Effector memory CD4-positive, alpha-beta T cell (primary cell): ENCODE results near the gene IL20.
A peak's percentile ranks its signal among the peaks of the same experiment; 100 is the strongest.

ENCODE experiments used
- DNase-seq, 3 donors: peaks; one replicate each; pipeline ENCODE4 v3.0.0-alpha.2; 2020
- H3K27ac ChIP-seq: 2 replicates; pipeline ENCODE4 v1.7.0; 2013; ENCODE audit warnings: mild to moderate bottlenecking, low read length, moderate library complexity; ENCODE audit not compliant: insufficient read depth, poor library complexity, severe bottlenecking
- H3K27me3 ChIP-seq: replicated peaks from 2 replicates; pipeline ENCODE4 v1.7.0; 2013; ENCODE audit warnings: mild to moderate bottlenecking, low read length; ENCODE audit not compliant: insufficient read depth, control insufficient read depth, poor library complexity, severe bottlenecking
- H3K36me3 ChIP-seq: 2 replicates; pipeline ENCODE4 v1.7.0; 2013; ENCODE audit warnings: mild to moderate bottlenecking, low read length, moderate library complexity; ENCODE audit not compliant: control insufficient read depth, insufficient read depth
- H3K4me1 ChIP-seq: 2 replicates; pipeline ENCODE4 v1.7.0; 2013; ENCODE audit warnings: low read length, mild to moderate bottlenecking; ENCODE audit not compliant: control insufficient read depth, insufficient read depth, poor library complexity, severe bottlenecking
- H3K4me3 ChIP-seq: 2 replicates; pipeline ENCODE4 v1.7.0; 2013; ENCODE audit warnings: low read length, low read depth, mild to moderate bottlenecking; ENCODE audit not compliant: insufficient read depth, poor library complexity, severe bottlenecking
- H3K9me3 ChIP-seq: 2 replicates; pipeline ENCODE4 v1.7.0; 2013; ENCODE audit warnings: mild to moderate bottlenecking, low read length, moderate library complexity; ENCODE audit not compliant: control insufficient read depth
- total RNA-seq, 3 donors: gene quantifications; one replicate each; lab custom pipeline; 2026; lab: John Stamatoyannopoulos, UW

IL20 gene
- 0 reads per million in 3 donors for total RNA-seq

GRCh38 chr1:206864939-206865671 lies at the start of gene IL20:
IL20 (plus strand) TSS chr1:206865623; CDS start chr1:206865853, 230 bp downstream.
- peak; percentile 62 to 73 (median 66) for DNase-seq
- Histone ChIP-seq H3K27ac (no peak within 1 kb of the TSS), H3K27me3 (no peaks in the 10 kb centered on the region)

GRCh38 chr1:206816390-206817287 lies 48.8 kb upstream of the IL20 start:
- peak in 1 of 3 donors; percentile 13 for DNase-seq
- Histone ChIP-seq H3K27ac (peak overlapping the region; percentile 35), H3K36me3 (no peaks in the 10 kb centered on the region), H3K27me3 (no peaks in the 10 kb centered on the region), H3K4me1 (peaks cover 6% of the 10 kb centered on the region), H3K4me3 (no peak overlapping the region), H3K9me3 (no peaks in the 10 kb centered on the region)

More at GRCh38 chr1:206864939-206865671, at the start of gene IL20:
- Histone ChIP-seq H3K36me3 (no peaks in the 10 kb centered on the region), H3K4me3 (no peak within 1 kb of the TSS), H3K4me1 (no peaks in the 10 kb centered on the region), H3K9me3 (no peaks in the 10 kb centered on the region)

DNA sequence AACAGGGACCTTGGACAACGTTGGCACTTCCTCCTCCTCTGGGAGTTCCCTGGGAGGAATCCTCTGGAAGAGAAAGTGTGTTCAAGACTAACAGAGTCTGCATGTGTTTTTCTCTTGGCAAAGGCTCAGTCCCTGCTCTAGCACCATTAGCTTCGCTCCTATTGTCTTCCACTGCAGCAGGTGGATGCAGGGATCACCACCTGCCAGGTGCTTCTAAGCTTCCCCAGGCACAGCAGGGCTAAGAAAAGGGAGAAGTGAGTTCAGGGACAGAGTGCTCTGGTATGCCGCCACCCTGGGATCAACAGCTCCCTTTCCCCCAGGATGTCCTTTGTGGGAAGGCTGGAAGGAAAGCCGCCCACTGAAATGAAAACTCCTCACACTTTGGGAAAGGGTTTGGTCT lies 43.9 kb upstream of the IL20 start:
- Histone ChIP-seq H3K27me3 (no peaks in the 10 kb centered on the region), H3K4me1 (peaks cover 6% of the 10 kb centered on the region)

GRCh38 chr1:206823727-206824126 lies 41.7 kb upstream of the IL20 start:
- Histone ChIP-seq H3K9me3 (no peaks in the 10 kb centered on the region), H3K4me3 (no peak overlapping the region), H3K36me3 (no peaks in the 10 kb centered on the region), H3K27me3 (no peaks in the 10 kb centered on the region), H3K4me1 (no peaks in the 10 kb centered on the region), H3K27ac (no peak overlapping the region)
- no peak for DNase-seq

More for the DNA sequence above, 43.9 kb upstream of the IL20 start:
- Histone ChIP-seq H3K4me3 (no peak overlapping the region), H3K9me3 (no peaks in the 10 kb centered on the region), H3K27ac (no peak overlapping the region), H3K36me3 (no peaks in the 10 kb centered on the region)
- DNase-seq, result no peak

GRCh38 chr1:206824331-206824730 lies 41.1 kb upstream of the IL20 start:
- H3K27me3 ChIP-seq, result no peaks in the 10 kb centered on the region
- no peaks in the 10 kb centered on the region for H3K36me3 ChIP-seq
- H3K4me3 ChIP-seq, result no peak overlapping the region
- H3K27ac ChIP-seq, result no peak overlapping the region
- no peak for DNase-seq
- peaks cover 1% of the 10 kb centered on the region for H3K4me1 ChIP-seq
- no peaks in the 10 kb centered on the region for H3K9me3 ChIP-seq

DNA sequence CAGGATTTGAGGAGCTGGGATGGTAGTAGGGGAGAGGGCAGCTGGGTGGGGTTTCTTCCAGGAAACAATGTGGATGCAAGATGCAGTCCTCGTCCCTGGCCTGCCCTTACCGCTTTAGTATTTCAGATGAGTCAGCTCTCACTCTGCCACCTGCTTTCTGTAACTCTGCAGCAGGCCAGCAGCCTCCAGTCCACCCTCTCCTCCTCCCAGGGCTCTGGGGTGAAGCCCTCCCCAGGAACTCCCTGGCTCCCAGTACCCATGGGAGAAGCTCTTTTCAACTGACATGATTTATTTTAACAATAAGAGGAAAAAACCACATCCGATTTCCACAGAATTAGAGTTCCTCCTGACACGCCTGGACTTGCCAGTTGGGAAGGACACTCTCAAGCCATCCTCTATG lies 39.0 kb upstream of the IL20 start:
- Histone ChIP-seq H3K4me3 (no peak overlapping the region), H3K36me3 (no peaks in the 10 kb centered on the region), H3K27ac (no peak overlapping the region), H3K27me3 (no peaks in the 10 kb centered on the region), H3K9me3 (no peaks in the 10 kb centered on the region), H3K4me1 (peaks cover 9% of the 10 kb centered on the region)
- DNase-seq, result no peak

DNA sequence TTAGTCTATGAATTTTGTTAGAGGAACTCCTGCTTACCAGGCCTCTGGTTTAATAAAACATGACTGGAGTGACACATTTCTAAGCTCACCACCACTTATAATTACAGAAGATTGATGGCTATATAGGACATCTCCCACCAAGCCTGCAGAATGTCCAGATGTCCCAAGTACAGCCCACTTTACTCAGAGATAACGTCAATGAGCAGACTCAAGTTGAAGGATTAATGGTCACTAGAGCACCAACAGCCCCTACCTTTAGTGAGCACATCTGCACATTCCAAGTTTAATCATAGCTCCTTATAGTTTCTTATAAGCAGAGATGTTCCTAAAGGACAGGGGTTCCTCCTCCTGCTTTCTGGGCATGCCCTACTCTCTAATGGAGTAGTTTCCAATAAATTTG lies 37.4 kb upstream of the IL20 start:
- Histone ChIP-seq H3K27ac (no peak overlapping the region), H3K4me1 (peaks cover 11% of the 10 kb centered on the region), H3K4me3 (no peak overlapping the region), H3K27me3 (no peaks in the 10 kb centered on the region), H3K9me3 (no peaks in the 10 kb centered on the region), H3K36me3 (no peaks in the 10 kb centered on the region)
- no peak for DNase-seq

DNA sequence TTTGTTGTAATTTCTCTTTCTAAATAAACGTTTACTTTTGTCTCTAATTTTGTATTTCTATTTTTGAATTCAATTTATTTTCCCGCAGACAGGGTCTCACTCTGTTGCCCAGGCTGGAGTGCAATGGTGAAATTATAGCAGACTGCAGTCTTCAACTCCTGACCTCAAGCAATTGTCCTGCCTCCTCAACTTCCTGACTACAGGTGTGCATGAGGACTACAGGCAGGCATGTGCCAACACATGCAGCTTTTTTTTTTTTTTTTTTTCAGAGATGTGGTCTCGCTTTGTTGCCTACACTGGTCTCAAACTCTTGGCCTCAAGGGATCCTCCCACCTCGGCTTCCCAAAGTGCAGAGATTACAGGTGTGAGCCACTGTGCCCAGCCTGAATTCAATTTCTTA lies 36.7 kb upstream of the IL20 start:
- no peak overlapping the region for H3K4me3 ChIP-seq
- no peak for DNase-seq
- H3K27me3 ChIP-seq, result no peaks in the 10 kb centered on the region
- peaks cover 11% of the 10 kb centered on the region for H3K4me1 ChIP-seq
- no peaks in the 10 kb centered on the region for H3K36me3 ChIP-seq
- no peaks in the 10 kb centered on the region for H3K9me3 ChIP-seq
- no peak overlapping the region for H3K27ac ChIP-seq

- H3K4me3 ChIP-seq, result no peak overlapping the region
- no peak for DNase-seq
- peaks cover 11% of the 10 kb centered on the region for H3K4me1 ChIP-seq
- H3K27me3 ChIP-seq, result no peaks in the 10 kb centered on the region
- H3K36me3 ChIP-seq, result no peaks in the 10 kb centered on the region
- H3K27ac ChIP-seq, result no peak overlapping the region
- H3K9me3 ChIP-seq, result no peaks in the 10 kb centered on the region
Observed at GRCh38 chr1:206829282-206829681, 36.1 kb upstream of the IL20 start.

DNA sequence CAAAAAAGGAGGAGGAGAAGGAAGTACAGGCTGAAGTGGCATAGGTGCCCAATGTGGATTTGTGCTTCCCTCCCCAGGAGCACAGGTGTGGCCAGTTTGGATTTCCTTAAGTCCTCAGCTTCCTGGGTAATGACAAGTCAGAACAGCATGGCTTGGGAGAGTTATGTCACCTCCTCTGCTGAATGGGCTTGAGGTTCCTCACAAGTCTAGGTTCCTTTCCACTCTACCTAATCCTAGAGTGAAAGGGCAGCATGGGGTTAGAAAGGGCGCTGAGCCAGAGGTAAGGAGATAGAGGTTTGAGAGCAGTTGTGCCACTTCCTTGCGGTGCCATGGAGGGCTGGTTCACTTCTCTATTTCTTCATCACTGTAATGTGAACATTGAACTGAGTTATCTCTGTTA lies 35.5 kb upstream of the IL20 start:
- Histone ChIP-seq H3K4me1 (peaks cover 11% of the 10 kb centered on the region), H3K9me3 (no peaks in the 10 kb centered on the region), H3K27ac (no peak overlapping the region), H3K27me3 (no peaks in the 10 kb centered on the region), H3K4me3 (no peak overlapping the region), H3K36me3 (no peaks in the 10 kb centered on the region)
- DNase-seq, result no peak
